Left lung (tissue), 10 donors: ENCODE data around the gene ELF3. TPM values are rescaled to one million over a fixed set of nuclear protein-coding genes. Genes with fewer than 3 reads are reported as not detected.
"Not testable (repeated sequence)": the region's sequence is repeated elsewhere in the genome, so short reads cannot be mapped to it uniquely, and the experiment has no call there.

Experiments
- ATAC-seq: fragments of 200-7000 bp; cut with Tn5 transposase; one replicate; pipeline ENCODE4 v1.9.1; 2020; ENCODE audit warnings: moderate library complexity
- DNase-seq, 4 donors: peaks; one replicate each; pipeline ENCODE4 v3.0.0-alpha.2; 2013 to 2020
- H3K27ac ChIP-seq, 2 donors: fragments of 200-600 bp; sonication (generic) in 1 of 2; one replicate each; pipeline versions ENCODE4 v1.5.0 to v1.8.0; 2020 to 2021
- H3K27me3 ChIP-seq, 2 donors: fragments of 200-600 bp; sonication (generic) in 1 of 2; one replicate each; pipeline versions ENCODE4 v1.5.0 to v1.8.0; 2020 to 2021
- H3K36me3 ChIP-seq, 2 donors: fragments of 200-600 bp; sonication (generic) in 1 of 2; one replicate each; pipeline versions ENCODE4 v1.5.0 to v1.8.0; 2020 to 2021
- H3K4me1 ChIP-seq, 2 donors: fragments of 200-600 bp; one replicate each; pipeline ENCODE4 v1.8.0; 2021
- H3K4me3 ChIP-seq, 2 donors: fragments of 200-600 bp; sonication (generic) in 1 of 2; one replicate each; pipeline versions ENCODE4 v1.5.0 to v1.8.0; 2020 to 2021; ENCODE audit warnings: mild to moderate bottlenecking in 1 of 2
- H3K9me3 ChIP-seq, 2 donors: fragments of 200-600 bp; sonication (generic) in 1 of 2; one replicate each; pipeline versions ENCODE4 v1.5.0 to v1.8.0; 2020 to 2021
- CTCF ChIP-seq, 2 donors: fragments of 200-600 bp; sonication (generic) in 1 of 2; IDR thresholded peaks; one replicate each; pipeline versions ENCODE4 v1.5.0 to v1.8.0; 2021; ENCODE audit warnings: antibody characterized with exemption in 2 of 2
- intact Hi-C, 2 donors: fragments of 100-400 bp; cut with DNase I; formaldehyde crosslinking; loops; one replicate each; pipeline versions ENCODE4 v1.11.2 to v1.14.2; 2022
- polyA plus RNA-seq, 6 donors: library from polyadenylated mRNA; unstranded; fragments of 120-200 nt; gene quantifications; one replicate each; pipeline ENCODE4 v1.2.1, GENCODE V29; 2013; ENCODE audit not compliant: insufficient read length in 6 of 6
- total RNA-seq, 2 donors: library from RNA; stranded (reverse); fragmentation: NEBNext Ultra II Directional; extraction: Animal tissue kit (Norgen Biotek cat#: 25700); gene quantifications; one replicate each; pipeline ENCODE4 v1.2.1, GENCODE V29; 2021
- donor health status: DM: no; HTN: yes; CAD: no.
- donor health status: DM: no; HTN: no; CAD: no.

Gene ELF3
- total and polyA plus RNA-seq, 8 donors: 59.7 to 146 (median 79.5) TPM

GRCh38 chr1:202016022-202016810 lies 5.8 kb downstream of the ELF3 start:
- no peak for TF ChIP-seq CTCF (IDR thresholded peaks at IDR 0.05)
- Histone ChIP-seq H3K4me3 (no peak overlapping the region), H3K4me1 (no peaks in the 10 kb centered on the region), H3K27me3 (peaks cover 0 to 13% of the 10 kb centered on the region in 2 donors), H3K27ac (no peak overlapping the region), H3K36me3 (peaks cover 0 to 35% of the 10 kb centered on the region in 2 donors), H3K9me3 (no peaks in the 10 kb centered on the region)
- intact Hi-C loops: no loop called here
- ATAC-seq: no peak
- DNase-seq: no peak

- H3K36me3 ChIP-seq: peaks cover 0 to 35% of the 10 kb centered on the region in 2 donors
- peak overlapping the region in 1 of 2 donors; percentile 67 for H3K27ac ChIP-seq
- no peaks in the 10 kb centered on the region for H3K9me3 ChIP-seq
- peaks cover 0 to 13% of the 10 kb centered on the region in 2 donors for H3K27me3 ChIP-seq
- intact Hi-C loops: no loop called here
- H3K4me3 ChIP-seq: no peak overlapping the region
- no peak for DNase-seq
- no peak for ATAC-seq
- no peaks in the 10 kb centered on the region for H3K4me1 ChIP-seq
- no peak for TF ChIP-seq CTCF (IDR thresholded peaks at IDR 0.05)
Observed at GRCh38 chr1:202016811-202017748, 6.7 kb downstream of the ELF3 start.

GRCh38 chr1:202017749-202018467 lies 7.5 kb downstream of the ELF3 start:
- no peaks in the 10 kb centered on the region for H3K4me1 ChIP-seq
- H3K9me3 ChIP-seq: no peaks in the 10 kb centered on the region
- no peak overlapping the region for H3K4me3 ChIP-seq
- DNase-seq: peak in 1 of 4 donors; percentile 81
- intact Hi-C loops: no loop called here
- peak; percentile 40 for ATAC-seq
- peaks cover 0 to 13% of the 10 kb centered on the region in 2 donors for H3K27me3 ChIP-seq
- TF ChIP-seq CTCF (IDR thresholded peaks at IDR 0.05): no peak
- peak overlapping the region; percentile 30 to 67 for H3K27ac ChIP-seq
- peaks cover 0 to 29% of the 10 kb centered on the region in 2 donors for H3K36me3 ChIP-seq

GRCh38 chr1:202018468-202019234 lies 8.3 kb downstream of the ELF3 start:
- H3K27ac ChIP-seq: peak overlapping the region; percentile 30 to 67
- no peak for TF ChIP-seq CTCF (IDR thresholded peaks at IDR 0.05)
- H3K4me3 ChIP-seq: no peak overlapping the region
- no peaks in the 10 kb centered on the region for H3K9me3 ChIP-seq
- ATAC-seq: peak; percentile 72
- peaks cover 0 to 13% of the 10 kb centered on the region in 2 donors for H3K27me3 ChIP-seq
- H3K36me3 ChIP-seq: peaks cover 0 to 22% of the 10 kb centered on the region in 2 donors
- H3K4me1 ChIP-seq: no peaks in the 10 kb centered on the region
- DNase-seq: peak in 3 of 4 donors; percentile 76 to 83 (median 82)
- intact Hi-C loops: no loop called here

GRCh38 chr1:202019235-202019558 lies 8.8 kb downstream of the ELF3 start:
- DNase-seq, intact Hi-C loops, H3K4me1 ChIP-seq, H3K4me3 ChIP-seq, ATAC-seq, H3K9me3 ChIP-seq: not testable (repeated sequence)
- peak overlapping the region in 1 of 2 donors; percentile 39 for H3K27ac ChIP-seq
- H3K27me3 ChIP-seq: peaks cover 0 to 13% of the 10 kb centered on the region in 2 donors
- peaks cover 0 to 17% of the 10 kb centered on the region in 2 donors for H3K36me3 ChIP-seq
